CD4-positive, alpha-beta T cell (primary cell): ENCODE results near the gene DGLUCY. TPM values are rescaled to one million over a fixed set of nuclear protein-coding genes. Genes with fewer than 3 reads are reported as not detected.

ENCODE experiments used
- ATAC-seq: fragments of 200-7000 bp; cut with Tn5 transposase; one replicate; pipeline ENCODE4 v1.10.0; 2022; ENCODE audit warnings: mild to moderate bottlenecking; ENCODE audit not compliant: poor library complexity
- CTCF ChIA-PET: fragments of 350-600 bp; sonication (Branson Sonifier 250); formaldehyde crosslinking; loops from one replicate; lab custom pipeline; 2021; ENCODE audit warnings: antibody characterized with exemption, inconsistent platforms; lab: Charles Lee
- POLR2A ChIA-PET: fragments of 350-600 bp; sonication (Branson Sonifier 250); formaldehyde crosslinking; loops from one replicate; lab custom pipeline; 2021; ENCODE audit warnings: antibody characterized with exemption, inconsistent platforms; lab: Charles Lee
- DNase-seq, 14 experiments: peaks; one replicate each; pipeline ENCODE4 v3.0.0-alpha.2; 2013 to 2020; ENCODE audit warnings: mixed read lengths in 2 of 14
- H3K27ac ChIP-seq, 2 donors: one replicate each; pipeline versions ENCODE4 v1.5.1 to v1.7.0; 2013; ENCODE audit warnings: low read length in 2 of 2, low read depth in 1 of 2, mild to moderate bottlenecking in 1 of 2
- H3K27me3 ChIP-seq, 2 experiments: 1 replicate in 1 of 2; 2 replicates in 1 of 2; pipeline versions ENCODE4 v1.6.1 to v1.7.0; 2013; ENCODE audit warnings: low read length in 2 of 2, control low read depth in 1 of 2, mild to moderate bottlenecking in 1 of 2, moderate library complexity in 1 of 2; ENCODE audit not compliant: insufficient read depth in 2 of 2, control insufficient read depth in 1 of 2
- H3K36me3 ChIP-seq: one replicate; pipeline ENCODE4 v1.6.1; 2013; ENCODE audit warnings: low read length, control low read depth; ENCODE audit not compliant: insufficient read depth
- H3K4me1 ChIP-seq: one replicate; pipeline ENCODE4 v1.6.1; 2013; ENCODE audit warnings: low read length, control low read depth; ENCODE audit not compliant: insufficient read depth
- H3K4me3 ChIP-seq: one replicate; pipeline ENCODE4 v1.5.1; 2013; ENCODE audit warnings: mild to moderate bottlenecking, low read length, moderate library complexity
- H3K9me3 ChIP-seq, 2 experiments: 1 replicate in 1 of 2; 2 replicates in 1 of 2; pipeline versions ENCODE4 v1.6.1 to v1.7.0; 2013; ENCODE audit warnings: low read length in 2 of 2, mild to moderate bottlenecking in 2 of 2, control low read depth in 1 of 2, moderate library complexity in 1 of 2; ENCODE audit not compliant: control insufficient read depth in 1 of 2, insufficient read depth in 1 of 2
- H3K27ac Mint-ChIP-seq: one replicate; pipeline ENCODE4 v1.8.0; 2020; ENCODE audit warnings: mixed read lengths
- H3K27me3 Mint-ChIP-seq: one replicate; pipeline ENCODE4 v1.8.0; 2021; ENCODE audit warnings: mixed read lengths
- H3K36me3 Mint-ChIP-seq: one replicate; pipeline ENCODE4 v1.8.0; 2021; ENCODE audit warnings: low read depth, mixed read lengths
- H3K4me1 Mint-ChIP-seq: one replicate; pipeline ENCODE4 v1.8.0; 2021; ENCODE audit warnings: low read depth, mixed read lengths
- H3K4me3 Mint-ChIP-seq: one replicate; pipeline ENCODE4 v1.8.0; 2020; ENCODE audit warnings: mild to moderate bottlenecking, mixed read lengths
- H3K9me3 Mint-ChIP-seq: one replicate; pipeline ENCODE4 v1.8.0; 2020; ENCODE audit warnings: mixed read lengths
- intact Hi-C, 2 experiments: fragments of 100-400 bp; cut with DNase I in 1 of 2; cut with micrococcal nuclease in 1 of 2; formaldehyde crosslinking; loops; one replicate each; pipeline versions ENCODE4 v1.15.1 to v1.9.0; 2023 to 2025; cut with DNase I, micrococcal nuclease
- total RNA-seq, 174 experiments: library from RNA in 2 of 174; stranded (reverse) in 2 of 174; gene quantifications; one replicate each; pipeline ENCODE4 v1.2.3 and lab custom pipeline; 2021 to 2026
- TF ChIP-seq, protein P1 (sequence below): fragments of 200-600 bp; IDR thresholded peaks from one replicate; pipeline ENCODE4 v1.8.0; 2022; ENCODE audit warnings: antibody characterized with exemption, mild to moderate bottlenecking

Gene DGLUCY
- total RNA-seq, 2 experiments from 2014 or later: 33.0 to 34.9 TPM

DNA sequence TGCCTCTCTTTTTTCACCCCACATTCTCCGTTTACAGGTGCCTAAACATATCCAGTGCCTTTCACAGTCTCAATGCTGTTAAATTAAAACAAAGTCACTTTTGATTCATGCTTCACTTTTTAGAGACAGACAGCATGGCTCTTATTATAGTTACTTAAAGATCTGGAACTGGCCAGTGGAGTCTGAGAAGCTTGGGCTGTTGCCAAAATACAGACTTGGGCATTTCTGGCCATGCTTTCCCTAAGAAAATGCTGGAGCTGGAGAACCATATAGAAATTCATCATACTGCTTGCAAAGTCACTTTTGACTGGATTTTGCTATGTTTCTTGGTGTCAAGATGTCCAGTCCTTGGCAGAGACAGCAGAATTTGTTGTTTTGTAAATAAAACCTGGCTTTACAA, 142.8 kb downstream of the DGLUCY start:
- intact Hi-C loops: no loop called here
- no peaks in the 10 kb centered on the region for H3K27me3 ChIP-seq
- TF ChIP-seq, protein P1, sequence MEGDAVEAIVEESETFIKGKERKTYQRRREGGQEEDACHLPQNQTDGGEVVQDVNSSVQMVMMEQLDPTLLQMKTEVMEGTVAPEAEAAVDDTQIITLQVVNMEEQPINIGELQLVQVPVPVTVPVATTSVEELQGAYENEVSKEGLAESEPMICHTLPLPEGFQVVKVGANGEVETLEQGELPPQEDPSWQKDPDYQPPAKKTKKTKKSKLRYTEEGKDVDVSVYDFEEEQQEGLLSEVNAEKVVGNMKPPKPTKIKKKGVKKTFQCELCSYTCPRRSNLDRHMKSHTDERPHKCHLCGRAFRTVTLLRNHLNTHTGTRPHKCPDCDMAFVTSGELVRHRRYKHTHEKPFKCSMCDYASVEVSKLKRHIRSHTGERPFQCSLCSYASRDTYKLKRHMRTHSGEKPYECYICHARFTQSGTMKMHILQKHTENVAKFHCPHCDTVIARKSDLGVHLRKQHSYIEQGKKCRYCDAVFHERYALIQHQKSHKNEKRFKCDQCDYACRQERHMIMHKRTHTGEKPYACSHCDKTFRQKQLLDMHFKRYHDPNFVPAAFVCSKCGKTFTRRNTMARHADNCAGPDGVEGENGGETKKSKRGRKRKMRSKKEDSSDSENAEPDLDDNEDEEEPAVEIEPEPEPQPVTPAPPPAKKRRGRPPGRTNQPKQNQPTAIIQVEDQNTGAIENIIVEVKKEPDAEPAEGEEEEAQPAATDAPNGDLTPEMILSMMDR: no peak
- H3K4me3 ChIP-seq: no peak overlapping the region
- no peaks in the 10 kb centered on the region for H3K36me3 ChIP-seq
- ATAC-seq (no peak), DNase-seq (no peak)
- no peak overlapping the region for H3K4me3 Mint-ChIP-seq
- H3K36me3 Mint-ChIP-seq: no peaks in the 10 kb centered on the region
- no peak overlapping the region for H3K27ac ChIP-seq
- no peaks in the 10 kb centered on the region for H3K27me3 Mint-ChIP-seq
- H3K4me1 ChIP-seq: peaks cover 79% of the 10 kb centered on the region
- peaks cover 74% of the 10 kb centered on the region for H3K4me1 Mint-ChIP-seq
- peak overlapping the region; percentile 90 for H3K27ac Mint-ChIP-seq
- CTCF ChIA-PET: no interaction called here
- no peaks in the 10 kb centered on the region for H3K9me3 ChIP-seq
- no peaks in the 10 kb centered on the region for H3K9me3 Mint-ChIP-seq
- POLR2A ChIA-PET: interaction anchor here (0.7 to 11.0 kb wide), 3 partner anchors 8 to 22 kb away, joined by 3 to 178 read pairs (median 4); partner anchors contain the start of gene GPR68

DNA sequence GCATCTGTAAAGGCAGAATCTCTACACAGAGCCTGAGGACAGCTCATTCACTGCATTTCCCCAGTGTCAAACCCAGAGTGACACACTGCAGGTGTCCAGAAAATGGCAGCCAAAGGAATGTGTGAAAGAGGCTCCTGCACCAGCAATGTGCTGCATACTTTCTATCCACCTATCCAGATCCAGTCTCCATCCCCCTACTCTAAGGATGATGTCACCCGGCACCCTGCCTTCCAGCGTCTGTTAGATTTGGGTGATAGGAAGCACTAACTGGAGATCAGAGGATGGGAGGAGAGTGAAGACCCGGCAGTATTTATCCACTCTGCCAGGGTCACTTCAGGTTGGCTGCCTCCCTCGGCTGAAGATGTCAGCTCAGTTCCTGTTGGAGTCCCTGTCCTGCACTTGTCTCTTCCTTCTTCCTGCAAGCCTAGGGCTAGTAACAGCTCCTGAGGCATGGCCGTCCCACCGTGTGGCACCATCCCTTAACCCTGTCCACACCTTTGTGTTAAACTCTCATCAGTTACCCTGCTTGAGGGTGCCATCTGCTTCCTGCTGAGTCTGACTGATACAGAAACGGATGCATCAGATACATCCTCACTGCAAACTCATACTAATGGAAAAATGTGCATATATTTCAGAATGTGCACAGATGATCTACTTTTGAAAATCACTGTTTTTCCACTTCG, 143.6 kb downstream of the DGLUCY start:
- Histone ChIP-seq H3K36me3 (no peaks in the 10 kb centered on the region), H3K4me3 (no peak overlapping the region), H3K9me3 (no peaks in the 10 kb centered on the region), H3K4me1 (peaks cover 71% of the 10 kb centered on the region), H3K27ac (no peak overlapping the region), H3K27me3 (no peaks in the 10 kb centered on the region)
- peak in 1 of 14 experiments; percentile 17 for DNase-seq
- H3K27me3 Mint-ChIP-seq: no peaks in the 10 kb centered on the region
- H3K4me3 Mint-ChIP-seq: peak overlapping the region; percentile 46
- TF ChIP-seq, protein P1: no peak
- peaks cover 73% of the 10 kb centered on the region for H3K4me1 Mint-ChIP-seq
- H3K9me3 Mint-ChIP-seq: no peaks in the 10 kb centered on the region
- no peaks in the 10 kb centered on the region for H3K36me3 Mint-ChIP-seq
- ChIA-PET CTCF (interaction anchor here (0.9 kb wide), 1 partner anchor 84 kb away, joined by 4 read pairs; no protein-coding TSS in a partner anchor), POLR2A (interaction anchor here (0.6 to 11.0 kb wide), 4 partner anchors 7 to 21 kb away, joined by 3 to 178 read pairs (median 4); partner anchors contain the start of gene GPR68)
- peak overlapping the region; percentile 16 for H3K27ac Mint-ChIP-seq
- intact Hi-C loops: no loop called here
- no peak for ATAC-seq

GRCh38 chr14:91258011-91258618, 144.2 kb downstream of the DGLUCY start:
- DNase-seq (peak in 2 of 14 experiments; percentile 19 to 24), ATAC-seq (no peak)
- intact Hi-C loops: no loop called here
- Histone ChIP-seq H3K27me3 (no peaks in the 10 kb centered on the region), H3K36me3 (no peaks in the 10 kb centered on the region), H3K4me3 (no peak overlapping the region), H3K27ac (no peak overlapping the region), H3K9me3 (no peaks in the 10 kb centered on the region), H3K4me1 (peaks cover 65% of the 10 kb centered on the region)
- no peaks in the 10 kb centered on the region for H3K27me3 Mint-ChIP-seq
- POLR2A ChIA-PET: interaction anchor here (0.6 to 11.0 kb wide), 3 partner anchors 9 to 21 kb away, joined by 3 to 178 read pairs (median 3); partner anchors contain the start of gene GPR68
- no peaks in the 10 kb centered on the region for H3K36me3 Mint-ChIP-seq
- H3K4me3 Mint-ChIP-seq: no peak overlapping the region
- H3K27ac Mint-ChIP-seq: peak overlapping the region; percentile 37
- peaks cover 75% of the 10 kb centered on the region for H3K4me1 Mint-ChIP-seq
- CTCF ChIA-PET: interaction anchor here (0.9 kb wide), 1 partner anchor 85 kb away, joined by 4 read pairs; no protein-coding TSS in a partner anchor
- TF ChIP-seq, protein P1: no peak
- H3K9me3 Mint-ChIP-seq: no peaks in the 10 kb centered on the region
